KBM-7 (cell line): ENCODE measurements around the gene SLC25A12.
"Not testable (repeated sequence)": the region's sequence is repeated elsewhere in the genome, so short reads cannot be mapped to it uniquely, and the experiment has no call there.

Experiments used
- DNase-seq: peaks from one replicate; pipeline ENCODE4 v3.0.0-alpha.2; 2015
- in situ Hi-C: fragments of 300-500 bp; cut with MboI; formaldehyde crosslinking; loops from 2 replicates; pipeline ENCODE4 v1.14.3; 2020; ENCODE audit warnings: low sequenced_read_pairs, low pct_unique_long_range_greater_than_20kb, mixed read lengths

Gene SLC25A12

DNA sequence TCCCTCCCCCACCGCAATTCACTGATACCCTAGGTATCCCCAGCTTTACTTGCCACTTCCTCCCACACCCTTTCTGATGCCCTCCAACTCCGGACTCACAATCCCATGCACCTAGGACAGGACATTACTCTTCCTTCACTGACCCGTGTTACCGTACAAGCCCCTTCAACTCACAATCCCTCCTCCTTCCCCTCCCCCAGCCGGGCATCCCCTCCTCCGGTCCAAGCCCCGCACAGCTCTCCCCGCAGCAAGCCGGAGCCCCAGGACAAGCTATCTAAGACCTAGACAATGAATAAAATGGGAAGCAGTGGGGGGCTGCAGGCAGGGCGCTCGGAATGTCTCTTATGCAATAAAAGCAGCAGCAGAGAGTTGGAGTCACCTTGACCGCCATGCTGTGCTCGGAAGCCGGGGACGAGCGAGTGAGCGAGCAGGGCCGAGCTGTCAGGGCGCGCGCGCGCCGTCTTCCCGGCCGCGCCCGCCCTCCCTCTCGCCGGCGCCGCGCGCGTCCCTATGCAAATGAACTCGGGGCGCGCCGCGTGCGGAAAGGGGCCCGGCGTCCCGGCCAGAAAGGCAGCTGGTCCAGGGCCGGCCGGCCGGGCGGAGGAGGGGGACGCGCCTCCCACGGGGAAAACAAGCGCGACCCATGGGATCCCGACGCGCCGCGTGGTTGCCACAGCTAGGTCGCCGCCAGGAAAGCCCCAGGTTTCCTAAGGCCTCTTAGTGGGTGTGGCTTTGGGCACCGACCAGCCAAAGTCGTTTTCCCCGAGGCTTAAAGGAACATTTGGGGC is at the start of gene SLC25A12:
Gene SLC25A12, minus strand, starts transcription at position 421 of the 788 bp plus-strand sequence. Its CDS starts 30 bp downstream, at position 391.
- DNase-seq: peak; percentile 88
- in situ Hi-C loops: no loop called here

DNA sequence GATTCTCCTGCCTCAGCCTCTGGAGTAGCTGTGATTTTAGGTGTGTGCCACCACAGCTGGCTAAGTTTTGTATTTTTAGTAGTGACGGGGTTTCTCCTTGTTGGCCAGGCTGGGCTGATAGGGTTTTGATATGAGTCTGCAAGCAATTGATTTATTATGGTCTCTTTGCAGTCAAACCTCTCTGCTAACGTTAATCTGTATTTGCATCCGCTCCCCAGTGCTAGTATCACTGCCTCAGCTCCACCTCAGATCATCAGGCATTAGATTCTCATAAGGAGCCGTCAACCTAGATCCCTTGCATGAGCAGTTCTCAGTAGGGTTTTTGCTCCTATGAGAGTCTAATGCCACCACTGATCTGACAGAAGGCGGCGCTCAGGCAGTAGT is 47.3 kb upstream of the SLC25A12 start:
- in situ Hi-C loops: no loop called here
- DNase-seq: no peak

GRCh38 chr2:171939743-171940071 is 45.7 kb upstream of the SLC25A12 start:
- in situ Hi-C loops: no loop called here
- no peak for DNase-seq

DNA sequence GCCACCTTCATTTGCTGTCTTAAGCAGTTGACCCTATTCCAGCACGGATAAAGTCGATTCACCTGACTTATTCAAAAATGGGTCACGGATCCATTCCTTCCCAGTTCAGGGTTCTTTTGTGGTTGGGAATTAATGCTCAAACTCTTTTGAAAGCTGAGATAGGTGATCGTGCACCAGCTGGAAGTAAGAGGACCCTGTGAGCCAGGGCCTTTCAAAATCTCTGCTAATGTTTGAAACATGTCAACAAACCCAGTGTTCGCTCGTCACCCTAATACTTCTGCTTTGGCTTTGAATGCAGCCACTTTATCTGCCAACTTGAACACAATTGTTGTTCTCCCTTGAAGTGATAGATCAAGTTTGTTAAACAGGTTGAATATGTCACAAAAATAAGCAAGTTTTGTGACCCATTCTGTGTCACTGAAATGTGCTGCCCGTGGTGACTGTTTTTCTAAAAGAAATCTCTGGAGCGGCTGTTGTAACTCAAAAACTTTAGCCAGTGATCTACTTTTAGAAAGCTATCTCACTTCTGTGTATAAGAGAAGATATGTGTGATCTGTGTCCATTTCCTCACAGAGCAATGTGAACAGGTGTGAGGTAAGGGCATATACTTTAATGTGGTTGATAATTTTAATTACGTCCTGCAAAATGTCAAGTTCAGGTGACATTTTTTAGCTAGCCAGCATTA is 45.2 kb upstream of the SLC25A12 start:
- no peak for DNase-seq
- in situ Hi-C loops: no loop called here

GRCh38 chr2:171930385-171930784 is 36.3 kb upstream of the SLC25A12 start:
- in situ Hi-C loops: no loop called here

DNA sequence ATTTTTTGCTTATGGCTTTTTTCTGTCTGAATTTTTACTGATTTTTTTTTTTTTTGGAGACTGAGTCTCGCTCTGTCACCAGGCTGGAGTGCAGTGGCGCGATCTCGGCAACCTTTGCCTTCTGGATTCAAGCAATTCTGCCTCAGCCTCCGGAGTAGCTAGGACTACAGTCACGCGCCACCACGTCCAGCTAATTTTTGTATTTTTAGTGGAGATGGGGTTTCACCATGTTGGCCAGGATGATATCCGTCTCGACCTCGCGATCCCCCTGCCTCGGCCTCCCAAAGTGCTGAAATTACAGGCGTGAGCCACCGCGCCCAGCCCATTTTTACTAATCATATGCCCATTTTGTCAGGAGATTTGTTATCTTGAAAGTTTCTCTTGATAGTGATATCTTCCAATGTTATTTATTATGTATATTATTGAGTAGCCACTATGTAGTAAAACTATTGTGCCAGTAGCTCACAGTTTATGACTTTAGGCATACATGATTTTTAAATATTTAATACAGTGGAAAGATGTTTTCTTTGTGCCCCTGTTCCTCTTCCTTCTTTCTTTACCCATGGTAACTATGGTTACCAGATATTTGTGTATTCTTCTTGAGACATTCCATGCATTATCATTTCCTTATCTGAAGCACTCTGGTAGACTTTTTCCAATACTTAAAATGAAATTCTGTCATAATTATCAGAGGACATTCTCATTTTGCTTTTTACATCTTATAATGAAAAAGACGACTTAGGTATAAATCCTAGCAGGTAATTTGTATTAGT is 30.3 kb upstream of the SLC25A12 start:
- peak; percentile 31 for DNase-seq
- in situ Hi-C loops: no loop called here

More at GRCh38 chr2:171930385-171930784, 36.3 kb upstream of the SLC25A12 start:
- no peak for DNase-seq

- in situ Hi-C loops: no loop called here
- DNase-seq: peak; percentile 56
Observed at GRCh38 chr2:171923206-171923605, 29.2 kb upstream of the SLC25A12 start.

DNA sequence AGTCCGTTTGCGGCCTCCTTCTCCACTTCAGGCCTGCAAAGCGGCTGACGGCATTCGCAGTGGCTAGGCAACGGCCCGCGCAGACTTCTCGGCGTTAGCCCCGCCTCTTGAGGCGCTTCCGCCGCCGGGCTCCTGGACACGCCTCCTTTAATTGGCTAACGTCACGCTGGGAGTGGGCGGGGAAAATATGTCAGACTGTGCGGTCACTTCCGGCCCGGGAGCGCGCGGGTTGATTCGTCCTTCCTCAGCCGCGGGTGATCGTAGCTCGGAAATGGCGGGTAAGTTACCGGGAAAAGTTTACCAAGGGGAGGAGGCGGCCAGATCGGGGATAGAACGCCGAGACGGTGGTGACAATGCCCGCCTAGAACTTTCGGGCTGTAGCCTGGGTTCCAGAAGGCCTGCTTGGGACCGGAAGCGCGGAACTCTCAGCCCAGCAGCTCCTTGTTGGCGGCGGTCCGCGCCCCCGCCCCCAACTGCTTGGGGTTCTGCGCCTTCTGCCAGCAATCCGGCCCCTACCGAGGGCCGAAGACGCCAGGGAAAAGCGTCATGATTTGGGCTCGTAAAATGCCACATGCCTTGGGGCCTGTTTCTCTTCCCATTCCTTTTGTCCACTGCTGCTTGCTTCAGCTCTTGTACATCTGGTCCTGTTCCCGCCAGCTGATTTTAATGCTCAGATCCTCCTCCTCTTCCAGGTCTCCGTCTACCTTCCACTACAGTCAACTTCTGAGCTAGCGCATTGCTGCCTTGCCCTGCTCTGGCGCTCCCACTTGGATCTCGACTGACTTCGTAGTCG is 28.4 kb upstream of the SLC25A12 start, which contains the start of gene HAT1:
Gene HAT1, plus strand, starts transcription at position 232 of the 793 bp plus-strand sequence. Its CDS starts 40 bp downstream, at position 272.
- in situ Hi-C loops: no loop called here
- DNase-seq: peak; percentile 99

DNA sequence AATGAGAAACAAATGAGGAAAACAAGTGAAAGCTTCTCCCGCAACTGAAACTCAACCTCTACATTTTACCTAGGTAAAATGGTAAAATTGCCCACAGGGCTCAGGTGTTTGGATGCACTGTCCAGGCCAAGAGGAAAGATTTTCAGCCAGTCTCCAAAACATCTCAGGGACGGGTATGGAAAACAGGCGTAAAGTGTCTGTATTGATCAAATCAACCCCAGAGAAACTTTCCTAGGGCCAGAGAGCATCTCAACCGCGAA is 27.9 kb upstream of the SLC25A12 start:
- DNase-seq: no peak
- in situ Hi-C loops: no loop called here

DNA sequence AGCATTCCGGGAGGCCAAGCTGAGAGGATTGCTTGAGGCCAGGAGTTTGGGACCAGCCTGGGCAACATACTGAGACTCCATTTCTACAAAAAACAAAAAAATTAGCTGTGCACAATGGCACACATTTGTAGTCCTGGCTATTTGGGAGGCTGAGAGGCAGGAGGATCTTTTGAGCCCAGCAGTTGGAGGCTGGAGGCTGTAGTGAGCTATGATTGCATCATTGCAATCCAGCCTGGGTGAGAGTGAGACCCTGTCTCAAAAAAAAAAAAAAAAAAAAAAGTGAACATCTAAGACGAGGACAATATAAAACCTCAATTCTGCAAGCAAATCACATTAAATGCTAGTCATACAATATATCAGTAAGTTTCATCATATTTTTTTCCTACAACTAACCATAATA is 25.4 kb upstream of the SLC25A12 start:
- in situ Hi-C loops: no loop called here
- DNase-seq: no peak

DNA sequence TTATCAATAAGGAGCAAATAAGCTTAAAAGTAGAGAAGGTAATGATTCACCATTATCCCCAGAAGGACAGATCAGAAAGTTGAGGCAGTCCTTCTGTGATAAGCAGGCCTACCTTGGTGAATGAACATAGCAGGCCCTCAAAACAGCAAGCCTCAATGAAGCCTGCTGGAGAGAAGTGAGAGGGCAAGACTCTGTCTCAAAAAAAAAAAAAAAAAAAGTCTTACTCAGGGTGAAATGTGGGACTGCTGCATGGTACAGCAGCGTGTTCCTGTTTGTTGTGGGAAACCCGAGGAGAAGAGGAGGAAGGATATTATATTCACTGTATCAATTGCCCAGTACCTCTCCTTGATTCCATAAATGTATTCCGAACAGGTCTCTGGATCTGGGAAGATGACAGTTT is 19.5 kb upstream of the SLC25A12 start:
- no peak for DNase-seq
- in situ Hi-C loops: no loop called here

DNA sequence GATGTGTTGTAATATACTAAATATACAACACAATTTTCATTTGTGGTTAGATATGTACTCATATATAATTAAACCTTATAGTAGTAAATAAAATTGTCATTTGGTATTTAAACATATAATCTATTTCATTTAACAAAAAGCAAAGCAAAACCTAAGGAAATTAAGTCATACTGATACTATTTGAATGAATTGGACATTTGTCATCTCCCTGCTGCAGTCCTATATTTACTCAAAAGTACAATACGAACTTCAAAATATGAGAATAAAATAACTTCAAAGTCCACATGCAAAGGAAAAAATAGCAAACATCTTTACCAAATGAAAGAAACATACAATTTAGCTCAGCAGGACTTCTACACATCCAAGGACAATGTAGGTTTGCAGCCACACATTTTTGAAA is 16.4 kb upstream of the SLC25A12 start:
- no peak for DNase-seq
- in situ Hi-C loops: no loop called here

- in situ Hi-C loops: no loop called here
- no peak for DNase-seq
Observed at GRCh38 chr2:171909266-171909665, 15.2 kb upstream of the SLC25A12 start.

DNA sequence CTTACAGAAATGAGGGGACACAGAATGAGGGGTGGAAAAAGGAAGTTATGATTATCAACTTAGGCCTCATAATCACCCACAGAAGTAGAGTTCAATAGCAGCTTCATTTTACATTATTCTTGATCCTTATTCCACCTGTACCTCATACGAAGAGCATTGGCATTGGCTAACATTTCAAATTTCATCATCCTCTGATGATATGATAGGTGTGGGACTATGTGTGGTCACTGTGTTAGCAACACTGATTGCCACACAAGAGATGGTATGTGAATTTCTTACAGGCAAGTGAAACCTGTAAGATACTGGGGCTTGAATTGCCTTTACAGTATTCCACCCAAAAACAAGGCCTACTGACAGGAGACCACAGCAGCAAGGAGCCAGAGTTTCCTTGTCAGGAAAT is 14.2 kb upstream of the SLC25A12 start:
- in situ Hi-C loops: no loop called here

GRCh38 chr2:171902840-171903420 is 8.9 kb upstream of the SLC25A12 start:
- in situ Hi-C loops: no loop called here
- no peak for DNase-seq

More for the DNA sequence above, 14.2 kb upstream of the SLC25A12 start:
- no peak for DNase-seq

DNA sequence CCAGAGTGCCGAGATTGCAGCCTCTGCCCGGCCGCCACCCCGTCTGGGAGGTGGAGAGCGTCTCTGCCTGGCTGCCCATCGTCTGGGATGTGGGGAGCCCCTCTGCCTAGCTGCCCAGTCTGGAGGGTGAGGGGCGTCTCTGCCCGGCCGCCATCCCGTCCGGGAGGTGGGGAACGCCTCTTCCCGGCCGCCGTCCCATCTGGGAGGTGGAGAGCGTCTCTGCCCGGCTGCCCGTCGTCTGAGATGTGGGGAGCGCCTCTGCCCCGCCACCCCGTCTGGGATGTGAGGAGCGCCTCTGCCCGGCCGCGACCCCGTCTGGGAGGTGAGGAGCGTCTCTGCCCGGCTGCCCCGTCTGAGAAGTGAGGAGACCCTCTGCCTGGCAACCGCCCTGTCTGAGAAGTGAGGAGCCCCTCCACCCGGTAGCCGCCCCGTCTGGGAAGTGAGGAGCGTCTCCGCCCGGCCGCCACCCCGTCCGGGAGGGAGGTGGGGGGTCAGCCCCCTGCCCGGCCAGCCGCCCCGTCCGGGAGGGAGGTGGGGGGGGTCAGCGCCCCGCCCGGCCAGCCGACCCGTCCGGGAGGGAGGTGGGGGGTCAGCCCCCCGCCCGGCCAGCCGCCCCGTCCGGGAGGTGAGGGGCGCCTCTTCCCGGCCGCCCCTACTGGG is 5.7 kb upstream of the SLC25A12 start:
- in situ Hi-C loops, DNase-seq: not testable (repeated sequence)

DNA sequence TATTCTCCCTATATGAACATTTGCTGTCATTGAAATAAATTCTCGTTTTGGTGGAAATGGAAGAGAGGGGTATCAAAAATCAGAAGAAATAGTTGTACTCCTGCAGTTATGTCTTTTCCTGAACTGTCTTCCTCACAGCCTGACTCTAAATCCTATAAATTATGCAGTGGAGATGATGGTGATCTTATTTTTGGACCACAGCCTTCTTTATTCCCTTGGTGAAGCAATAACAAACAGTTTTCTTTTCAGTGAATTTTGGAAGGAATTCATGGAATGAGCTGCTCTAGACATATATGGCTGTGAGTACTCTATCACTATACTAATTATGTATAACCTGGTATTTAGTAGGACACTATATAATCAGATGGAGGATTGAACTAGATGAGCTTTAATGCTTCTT is 1.7 kb upstream of the SLC25A12 start:
- in situ Hi-C loops: no loop called here
- DNase-seq: no peak

- in situ Hi-C loops: no loop called here
- no peak for DNase-seq
Observed at GRCh38 chr2:171894612-171894947, 536 bp upstream of the SLC25A12 start.
